ENCODE measurements around the gene RAD21L1. TPM values are rescaled to one million over a fixed set of nuclear protein-coding genes. Genes with fewer than 3 reads are reported as not detected.

The RAD21L1 gene
- total RNA-seq, 1 experiment from 2014 or later: not detected

GRCh38 chr20:1190847-1191246 is 35.0 kb upstream of the RAD21L1 start:
- H3K4me3 ChIP-seq (ENCODE audit: low read depth, low read length): no peak overlapping the region
- H3K36me3 Mint-ChIP-seq (ENCODE audit: insufficient read depth, unreplicated experiment): no peaks in the 10 kb centered on the region
- ChIA-PET POLR2A (no interaction called here), CTCF (interaction anchor here (0.5 kb wide), 1 partner anchor 14 kb away, joined by 3 read pairs; no protein-coding TSS in a partner anchor)
- H3K4me1 ChIP-seq: peaks cover 28% of the 10 kb centered on the region
- no peaks in the 10 kb centered on the region for H3K36me3 ChIP-seq (ENCODE audit: control insufficient read depth, insufficient read depth, low read length)
- no peak for DNase-seq
- H3K4me3 Mint-ChIP-seq (ENCODE audit: unreplicated experiment): no peak overlapping the region
- BruUV-seq (replicated peaks): no TSS peak
- TF ChIP-seq, protein P1, sequence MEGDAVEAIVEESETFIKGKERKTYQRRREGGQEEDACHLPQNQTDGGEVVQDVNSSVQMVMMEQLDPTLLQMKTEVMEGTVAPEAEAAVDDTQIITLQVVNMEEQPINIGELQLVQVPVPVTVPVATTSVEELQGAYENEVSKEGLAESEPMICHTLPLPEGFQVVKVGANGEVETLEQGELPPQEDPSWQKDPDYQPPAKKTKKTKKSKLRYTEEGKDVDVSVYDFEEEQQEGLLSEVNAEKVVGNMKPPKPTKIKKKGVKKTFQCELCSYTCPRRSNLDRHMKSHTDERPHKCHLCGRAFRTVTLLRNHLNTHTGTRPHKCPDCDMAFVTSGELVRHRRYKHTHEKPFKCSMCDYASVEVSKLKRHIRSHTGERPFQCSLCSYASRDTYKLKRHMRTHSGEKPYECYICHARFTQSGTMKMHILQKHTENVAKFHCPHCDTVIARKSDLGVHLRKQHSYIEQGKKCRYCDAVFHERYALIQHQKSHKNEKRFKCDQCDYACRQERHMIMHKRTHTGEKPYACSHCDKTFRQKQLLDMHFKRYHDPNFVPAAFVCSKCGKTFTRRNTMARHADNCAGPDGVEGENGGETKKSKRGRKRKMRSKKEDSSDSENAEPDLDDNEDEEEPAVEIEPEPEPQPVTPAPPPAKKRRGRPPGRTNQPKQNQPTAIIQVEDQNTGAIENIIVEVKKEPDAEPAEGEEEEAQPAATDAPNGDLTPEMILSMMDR (IDR thresholded peaks at IDR 0.05; ENCODE audit: insufficient read depth in 1 of 2, low read depth in 1 of 2, low read length in 1 of 2, severe bottlenecking in 1 of 2, unreplicated experiment in 1 of 2): no peak
- no peaks in the 10 kb centered on the region for H3K27me3 Mint-ChIP-seq (ENCODE audit: insufficient read depth, unreplicated experiment)
- no peaks in the 10 kb centered on the region for H3K27me3 ChIP-seq (replicated peaks; ENCODE audit: control insufficient read depth, insufficient read depth, low read length)
- H3K4me1 Mint-ChIP-seq (ENCODE audit: low read depth, unreplicated experiment): no peaks in the 10 kb centered on the region
- intact Hi-C loops (cut with micrococcal nuclease; ENCODE audit: unreplicated experiment): no loop called here
- H3K9me3 Mint-ChIP-seq (ENCODE audit: unreplicated experiment): no peaks in the 10 kb centered on the region
- no peak overlapping the region for H3K27ac Mint-ChIP-seq (ENCODE audit: unreplicated experiment)
- H3K9me3 ChIP-seq: no peaks in the 10 kb centered on the region

DNA sequence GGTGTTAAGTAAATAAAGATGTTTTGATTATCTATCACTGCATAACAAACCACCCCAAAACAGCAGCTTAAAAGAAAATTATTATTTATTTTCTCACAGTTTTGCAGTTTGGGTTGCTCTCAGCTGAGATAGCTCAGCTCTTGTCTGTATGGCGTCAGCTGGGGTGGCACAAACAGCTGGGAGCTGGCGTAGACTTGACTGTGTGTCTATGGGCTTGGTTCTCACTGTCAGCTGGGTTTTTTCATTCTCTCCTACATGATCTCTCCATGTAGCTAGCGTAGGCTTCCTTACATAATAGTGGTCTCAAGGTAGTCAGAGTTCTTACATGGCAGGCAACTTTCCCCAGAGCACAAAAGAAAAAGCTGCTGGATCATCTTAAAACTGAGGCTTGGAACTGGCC is 34.5 kb upstream of the RAD21L1 start:
- ChIA-PET POLR2A (no interaction called here), CTCF (interaction anchor here (0.5 kb wide), 1 partner anchor 14 kb away, joined by 3 read pairs; no protein-coding TSS in a partner anchor)
- Histone ChIP-seq H3K27me3 (replicated peaks; ENCODE audit: control insufficient read depth, insufficient read depth, low read length) (no peaks in the 10 kb centered on the region), H3K4me3 (ENCODE audit: low read depth, low read length) (no peak overlapping the region), H3K4me1 (peaks cover 23% of the 10 kb centered on the region), H3K36me3 (ENCODE audit: control insufficient read depth, insufficient read depth, low read length) (no peaks in the 10 kb centered on the region), H3K9me3 (no peaks in the 10 kb centered on the region)
- no peaks in the 10 kb centered on the region for H3K27me3 Mint-ChIP-seq (ENCODE audit: insufficient read depth, unreplicated experiment)
- TF ChIP-seq, protein P1 (IDR thresholded peaks at IDR 0.05; ENCODE audit: insufficient read depth in 1 of 2, low read depth in 1 of 2, low read length in 1 of 2, severe bottlenecking in 1 of 2, unreplicated experiment in 1 of 2): no peak
- intact Hi-C loops (cut with micrococcal nuclease; ENCODE audit: unreplicated experiment): no loop called here
- H3K4me1 Mint-ChIP-seq (ENCODE audit: low read depth, unreplicated experiment): no peaks in the 10 kb centered on the region
- no peak overlapping the region for H3K4me3 Mint-ChIP-seq (ENCODE audit: unreplicated experiment)
- no TSS peak for BruUV-seq (replicated peaks)
- no peak overlapping the region for H3K27ac Mint-ChIP-seq (ENCODE audit: unreplicated experiment)
- no peak for DNase-seq
- no peaks in the 10 kb centered on the region for H3K9me3 Mint-ChIP-seq (ENCODE audit: unreplicated experiment)
- H3K36me3 Mint-ChIP-seq (ENCODE audit: insufficient read depth, unreplicated experiment): no peaks in the 10 kb centered on the region

DNA sequence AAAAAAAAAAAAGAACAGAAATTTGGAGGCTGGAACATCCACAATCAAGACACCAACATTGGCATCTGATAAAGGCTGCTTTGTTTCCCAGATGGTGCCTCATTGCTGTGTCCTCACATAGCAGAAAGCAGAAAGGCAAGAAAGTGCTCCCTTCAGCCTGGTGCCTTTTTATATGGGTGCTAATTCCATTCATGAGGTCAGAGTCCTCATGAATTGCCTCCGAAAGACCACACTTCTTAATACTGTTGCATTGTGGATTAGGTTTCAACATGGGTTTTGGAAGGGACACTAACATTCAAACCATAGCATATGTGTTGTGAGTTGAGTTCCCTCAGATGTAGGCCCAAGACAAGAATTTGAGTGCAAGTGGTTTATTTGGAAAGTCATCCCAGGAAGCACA is 30.6 kb upstream of the RAD21L1 start:
- no peak overlapping the region for H3K4me3 ChIP-seq (ENCODE audit: low read depth, low read length)
- peaks cover 4% of the 10 kb centered on the region for H3K36me3 Mint-ChIP-seq (ENCODE audit: insufficient read depth, unreplicated experiment)
- H3K4me3 Mint-ChIP-seq (ENCODE audit: unreplicated experiment): no peak overlapping the region
- no peaks in the 10 kb centered on the region for H3K9me3 Mint-ChIP-seq (ENCODE audit: unreplicated experiment)
- no peaks in the 10 kb centered on the region for H3K9me3 ChIP-seq
- no peak overlapping the region for H3K27ac Mint-ChIP-seq (ENCODE audit: unreplicated experiment)
- H3K27me3 Mint-ChIP-seq (ENCODE audit: insufficient read depth, unreplicated experiment): peaks cover 5% of the 10 kb centered on the region
- no TSS peak for BruUV-seq (replicated peaks)
- no peak for DNase-seq
- CTCF ChIA-PET: no interaction called here
- intact Hi-C loops (cut with micrococcal nuclease; ENCODE audit: unreplicated experiment): no loop called here
- H3K4me1 ChIP-seq: no peaks in the 10 kb centered on the region
- H3K36me3 ChIP-seq (ENCODE audit: control insufficient read depth, insufficient read depth, low read length): no peaks in the 10 kb centered on the region
- TF ChIP-seq, protein P1 (IDR thresholded peaks at IDR 0.05; ENCODE audit: insufficient read depth in 1 of 2, low read depth in 1 of 2, low read length in 1 of 2, severe bottlenecking in 1 of 2, unreplicated experiment in 1 of 2): no peak
- H3K4me1 Mint-ChIP-seq (ENCODE audit: low read depth, unreplicated experiment): no peaks in the 10 kb centered on the region
- POLR2A ChIA-PET: no interaction called here
- no peaks in the 10 kb centered on the region for H3K27me3 ChIP-seq (replicated peaks; ENCODE audit: control insufficient read depth, insufficient read depth, low read length)

Measured in Caco-2 (cell line).